Duodenal mucosa (tissue), 2 donors: ENCODE data around the gene SPOCK2.

Experiments used
- H3K27ac ChIP-seq: one replicate; pipeline ENCODE4 v1.7.0; 2013; ENCODE audit warnings: low read depth, low read length
- H3K27me3 ChIP-seq, 2 donors: one replicate each; pipeline ENCODE4 v1.7.0; 2013; ENCODE audit warnings: low read length in 2 of 2, control low read depth in 1 of 2; ENCODE audit not compliant: insufficient read depth in 2 of 2, control insufficient read depth in 1 of 2
- H3K36me3 ChIP-seq, 2 donors: one replicate each; pipeline ENCODE4 v1.7.0; 2013; ENCODE audit warnings: low read length in 2 of 2, control low read depth in 1 of 2; ENCODE audit not compliant: insufficient read depth in 2 of 2, control insufficient read depth in 1 of 2
- H3K4me1 ChIP-seq, 2 donors: one replicate each; pipeline ENCODE4 v1.7.0; 2013; ENCODE audit warnings: low read length in 2 of 2, control low read depth in 1 of 2; ENCODE audit not compliant: insufficient read depth in 2 of 2, control insufficient read depth in 1 of 2
- H3K4me3 ChIP-seq, 2 donors: one replicate each; pipeline ENCODE4 v1.7.0; 2013; ENCODE audit warnings: low read length in 2 of 2, low read depth in 1 of 2
- H3K9ac ChIP-seq, 2 donors: one replicate each; pipeline ENCODE4 v1.7.0; 2013; ENCODE audit warnings: low read length in 2 of 2, low read depth in 1 of 2
- H3K9me3 ChIP-seq, 2 donors: one replicate each; pipeline ENCODE4 v1.7.0; 2013; ENCODE audit warnings: low read length in 2 of 2, control low read depth in 1 of 2; ENCODE audit not compliant: control insufficient read depth in 1 of 2

SPOCK2 gene

DNA sequence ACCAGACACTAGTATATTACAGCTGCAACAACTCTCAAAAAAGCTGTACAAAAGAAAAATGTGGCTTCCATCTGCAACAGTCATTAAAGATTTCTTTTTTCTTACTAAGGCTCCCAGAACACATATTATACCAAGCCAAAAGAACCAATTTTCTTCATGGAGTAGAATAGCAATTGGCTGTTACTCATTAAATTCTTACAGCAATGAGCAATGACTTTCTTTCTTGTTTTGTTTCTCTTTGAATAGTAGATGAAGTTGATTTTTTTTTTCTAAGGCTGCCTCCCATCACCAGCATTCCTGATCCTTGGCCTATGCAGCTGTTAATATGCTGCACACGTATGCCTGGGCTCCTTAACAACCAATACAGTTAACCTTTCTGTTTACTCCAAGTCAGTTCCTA, 36.6 kb upstream of the SPOCK2 start:
- H3K9me3 ChIP-seq = no peaks in the 10 kb centered on the region
- no peak overlapping the region for H3K9ac ChIP-seq
- no peaks in the 10 kb centered on the region for H3K4me1 ChIP-seq
- H3K4me3 ChIP-seq = no peak overlapping the region
- H3K27me3 ChIP-seq = no peaks in the 10 kb centered on the region
- no peak overlapping the region for H3K27ac ChIP-seq
- H3K36me3 ChIP-seq = peaks cover 0 to 3% of the 10 kb centered on the region in 2 donors

DNA sequence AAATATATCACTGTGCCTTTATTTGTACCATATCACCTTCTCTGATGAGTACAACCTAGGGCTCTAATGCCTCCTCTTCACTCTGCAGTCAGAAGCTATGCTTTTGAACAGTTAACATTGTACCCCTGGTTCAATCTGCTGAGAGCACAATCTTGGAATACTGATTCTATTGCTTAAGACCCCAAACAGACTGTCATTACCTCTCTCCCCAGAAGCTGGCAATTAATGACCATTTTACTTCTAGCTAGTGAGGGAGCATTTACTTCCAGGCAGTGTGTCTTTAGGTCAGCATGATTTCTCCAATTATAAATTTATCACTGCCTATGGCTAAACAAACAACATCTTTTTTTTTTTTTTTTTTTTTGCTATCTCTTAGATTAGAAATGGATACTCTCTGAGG, 36.0 kb upstream of the SPOCK2 start:
- Histone ChIP-seq H3K36me3 (peaks cover 0 to 3% of the 10 kb centered on the region in 2 donors), H3K27ac (no peak overlapping the region)

DNA sequence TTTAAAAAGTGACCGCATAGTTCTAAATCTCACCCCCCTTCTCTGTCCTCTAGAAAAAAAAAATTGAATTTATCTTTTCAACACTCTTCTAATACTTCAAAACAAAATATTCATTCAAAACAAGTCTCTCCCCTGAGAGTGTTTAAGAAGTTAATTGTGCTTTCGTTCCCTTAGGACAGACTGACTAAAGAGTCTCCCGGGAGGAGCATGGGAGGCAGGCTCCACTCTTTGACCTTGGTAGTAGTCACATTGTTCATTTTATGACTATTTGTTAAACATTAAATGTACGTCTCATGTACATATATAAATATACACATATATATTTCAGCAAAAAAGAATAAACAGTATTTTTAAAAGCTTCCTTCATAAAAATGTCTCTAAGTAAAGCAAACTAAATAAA, 35.3 kb upstream of the SPOCK2 start:
- Histone ChIP-seq H3K4me1 (no peaks in the 10 kb centered on the region), H3K4me3 (no peak overlapping the region), H3K9me3 (no peaks in the 10 kb centered on the region), H3K27me3 (no peaks in the 10 kb centered on the region), H3K36me3 (peaks cover 0 to 8% of the 10 kb centered on the region in 2 donors), H3K9ac (no peak overlapping the region), H3K27ac (no peak overlapping the region)

More for the DNA sequence above, 36.0 kb upstream of the SPOCK2 start:
- Histone ChIP-seq H3K27me3 (no peaks in the 10 kb centered on the region), H3K9ac (no peak overlapping the region), H3K9me3 (no peaks in the 10 kb centered on the region), H3K4me1 (no peaks in the 10 kb centered on the region), H3K4me3 (no peak overlapping the region)

DNA sequence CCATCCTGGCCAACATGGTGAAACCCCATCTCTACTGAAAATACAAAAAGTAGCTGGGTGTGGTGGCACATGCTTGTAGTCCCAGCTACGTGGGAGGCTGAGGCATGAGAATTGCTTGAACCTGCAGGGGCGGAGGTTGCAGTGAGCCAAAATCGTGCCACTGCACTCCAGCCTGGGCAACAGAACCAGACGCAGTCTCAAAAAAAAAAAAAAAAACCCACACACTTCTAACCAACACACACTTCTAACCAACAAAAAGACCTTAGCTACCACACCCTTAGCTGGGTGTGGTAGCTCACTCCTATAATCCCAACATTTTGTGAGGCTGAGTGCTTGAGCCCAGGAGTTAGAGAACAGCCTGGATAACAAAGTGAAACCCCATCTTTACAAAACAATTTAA, 33.9 kb upstream of the SPOCK2 start:
- H3K9me3 ChIP-seq = no peaks in the 10 kb centered on the region
- H3K4me3 ChIP-seq = no peak overlapping the region
- H3K36me3 ChIP-seq = peaks cover 0 to 5% of the 10 kb centered on the region in 2 donors
- no peaks in the 10 kb centered on the region for H3K27me3 ChIP-seq
- H3K4me1 ChIP-seq = no peaks in the 10 kb centered on the region
- H3K9ac ChIP-seq = no peak overlapping the region
- no peak overlapping the region for H3K27ac ChIP-seq

DNA sequence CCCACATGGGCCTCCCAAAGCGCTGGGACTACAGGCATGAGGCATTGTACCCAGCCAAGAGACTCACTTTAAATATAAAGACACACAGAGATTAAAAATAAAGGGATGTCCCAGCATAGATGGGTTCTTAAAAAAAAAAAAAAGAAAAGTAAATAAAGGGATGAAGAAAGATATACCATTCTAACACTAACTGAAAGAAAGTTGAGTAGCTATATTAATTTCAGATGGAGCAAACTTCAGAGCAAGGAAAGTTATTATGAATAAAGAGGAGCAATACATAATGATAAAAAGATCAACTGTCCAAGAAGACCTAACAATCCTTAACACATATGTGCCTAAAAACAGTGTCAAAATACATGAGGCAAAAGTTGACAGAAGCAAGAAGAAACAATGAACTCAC, 33.0 kb upstream of the SPOCK2 start:
- Histone ChIP-seq H3K27ac (no peak overlapping the region), H3K4me3 (no peak overlapping the region), H3K9ac (no peak overlapping the region), H3K36me3 (peaks cover 0 to 5% of the 10 kb centered on the region in 2 donors), H3K4me1 (no peaks in the 10 kb centered on the region), H3K27me3 (no peaks in the 10 kb centered on the region), H3K9me3 (no peaks in the 10 kb centered on the region)

DNA sequence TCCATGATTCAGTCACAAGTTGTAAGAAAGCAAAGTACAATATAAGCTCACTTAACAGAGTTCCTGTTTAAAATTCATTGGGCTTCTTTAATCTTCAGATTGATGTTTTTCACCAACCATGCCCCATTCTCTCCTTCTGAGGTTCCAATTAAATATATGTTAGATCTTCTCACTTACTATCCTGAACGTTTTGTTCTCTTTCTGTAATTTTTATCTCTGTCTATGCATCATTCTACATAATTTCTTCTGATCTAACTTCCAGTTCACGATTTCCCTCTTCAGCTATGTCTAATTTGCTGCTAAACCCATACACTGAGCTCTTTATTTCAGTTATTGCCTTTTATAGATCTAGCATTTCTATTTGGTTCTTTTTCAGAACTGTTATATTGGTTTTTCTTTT, 28.0 kb upstream of the SPOCK2 start:
- Histone ChIP-seq H3K4me3 (no peak overlapping the region), H3K27ac (no peak overlapping the region), H3K27me3 (no peaks in the 10 kb centered on the region)

DNA sequence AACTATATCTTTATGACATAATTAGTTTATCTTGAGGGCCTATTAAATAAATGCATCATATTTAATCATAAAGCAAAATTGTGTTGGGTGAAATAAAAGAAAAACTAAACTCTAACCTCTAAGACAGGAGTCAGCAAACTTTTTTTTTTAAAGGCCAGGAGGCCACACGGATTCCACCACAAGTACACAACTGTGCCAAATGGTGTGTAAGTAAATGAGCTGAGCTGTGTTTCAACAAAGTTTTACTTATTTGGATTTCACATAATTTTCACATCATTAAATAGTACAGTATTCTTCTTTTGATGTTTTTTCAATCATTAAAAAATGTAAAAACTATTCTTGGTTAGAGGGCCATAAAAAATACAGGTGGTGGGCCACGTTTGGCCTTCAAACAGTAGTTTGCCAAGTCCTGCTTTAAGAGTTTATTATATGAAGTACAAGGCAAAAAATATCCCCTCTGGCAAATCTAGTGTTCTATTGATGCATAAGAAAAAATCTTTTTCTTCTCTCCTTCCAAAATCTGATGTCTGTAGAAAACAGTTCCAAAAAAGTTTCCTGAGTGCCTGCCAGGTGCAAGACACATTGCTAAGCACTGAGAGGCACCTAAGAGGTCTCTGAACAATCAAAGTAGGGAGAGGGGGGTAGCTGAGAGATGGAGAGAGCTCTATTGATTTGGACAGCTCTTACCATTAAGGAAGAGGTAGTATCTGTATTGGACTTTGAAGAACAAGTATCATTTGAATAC, 26.5 kb upstream of the SPOCK2 start:
- Histone ChIP-seq H3K36me3 (peaks cover 0 to 5% of the 10 kb centered on the region in 2 donors), H3K27ac (no peak overlapping the region), H3K4me1 (peaks cover 4 to 9% of the 10 kb centered on the region in 2 donors), H3K9ac (no peak overlapping the region), H3K27me3 (no peaks in the 10 kb centered on the region), H3K4me3 (no peak overlapping the region), H3K9me3 (no peaks in the 10 kb centered on the region)

More for the DNA sequence above, 28.0 kb upstream of the SPOCK2 start:
- peaks cover 0 to 5% of the 10 kb centered on the region in 2 donors for H3K4me1 ChIP-seq
- H3K9ac ChIP-seq = no peak overlapping the region
- peaks cover 0 to 5% of the 10 kb centered on the region in 2 donors for H3K36me3 ChIP-seq
- no peaks in the 10 kb centered on the region for H3K9me3 ChIP-seq

DNA sequence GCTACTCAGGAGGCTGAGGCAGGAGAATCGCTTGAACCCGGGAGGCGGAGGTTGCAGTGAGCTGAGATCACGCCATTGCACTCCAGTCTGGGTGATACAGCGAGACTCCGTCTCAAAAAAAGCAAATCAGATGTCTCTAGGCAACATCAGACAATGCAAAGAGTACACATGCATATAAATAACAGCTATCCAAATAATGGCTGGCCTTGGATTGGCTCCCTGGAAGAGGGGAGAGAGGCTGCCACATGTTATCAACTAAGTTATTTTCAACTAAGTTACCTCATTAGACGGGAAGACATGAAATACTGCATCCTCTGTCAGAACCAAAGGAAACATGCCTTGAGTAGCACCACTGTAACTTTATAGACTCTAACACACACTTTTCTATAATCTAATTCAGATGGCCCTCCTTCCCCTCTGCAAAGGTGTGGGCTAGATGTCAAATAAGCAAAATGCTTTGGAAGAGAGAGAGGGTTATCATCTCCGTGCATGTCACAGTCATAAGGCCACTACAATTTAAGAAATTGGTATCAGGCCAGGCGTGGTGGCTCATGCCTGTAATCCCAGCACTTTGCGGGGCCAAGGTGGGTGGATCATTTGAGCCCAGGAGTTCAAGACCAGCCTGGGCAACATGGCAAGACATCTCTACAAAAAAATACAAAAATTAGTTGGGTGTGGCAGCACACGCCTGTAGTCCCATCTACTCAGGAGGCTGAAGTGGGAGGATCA, 22.5 kb upstream of the SPOCK2 start:
- H3K9me3 ChIP-seq = no peaks in the 10 kb centered on the region
- no peak overlapping the region for H3K9ac ChIP-seq
- H3K27me3 ChIP-seq = no peaks in the 10 kb centered on the region
- H3K36me3 ChIP-seq = no peaks in the 10 kb centered on the region
- no peak overlapping the region for H3K27ac ChIP-seq
- peaks cover 10 to 20% of the 10 kb centered on the region in 2 donors for H3K4me1 ChIP-seq
- H3K4me3 ChIP-seq = no peak overlapping the region

GRCh38 chr10:72109636-72110157, 21.3 kb upstream of the SPOCK2 start:
- H3K9ac ChIP-seq = no peak overlapping the region
- H3K36me3 ChIP-seq = no peaks in the 10 kb centered on the region
- H3K4me3 ChIP-seq = no peak overlapping the region
- no peak overlapping the region for H3K27ac ChIP-seq
- H3K27me3 ChIP-seq = no peaks in the 10 kb centered on the region
- peaks cover 10 to 15% of the 10 kb centered on the region in 2 donors for H3K4me1 ChIP-seq
- no peaks in the 10 kb centered on the region for H3K9me3 ChIP-seq
